ENCODE data around the gene SMIM1.
A peak's percentile ranks its signal among the peaks of the same experiment; 100 is the strongest.

SMIM1 gene

DNA sequence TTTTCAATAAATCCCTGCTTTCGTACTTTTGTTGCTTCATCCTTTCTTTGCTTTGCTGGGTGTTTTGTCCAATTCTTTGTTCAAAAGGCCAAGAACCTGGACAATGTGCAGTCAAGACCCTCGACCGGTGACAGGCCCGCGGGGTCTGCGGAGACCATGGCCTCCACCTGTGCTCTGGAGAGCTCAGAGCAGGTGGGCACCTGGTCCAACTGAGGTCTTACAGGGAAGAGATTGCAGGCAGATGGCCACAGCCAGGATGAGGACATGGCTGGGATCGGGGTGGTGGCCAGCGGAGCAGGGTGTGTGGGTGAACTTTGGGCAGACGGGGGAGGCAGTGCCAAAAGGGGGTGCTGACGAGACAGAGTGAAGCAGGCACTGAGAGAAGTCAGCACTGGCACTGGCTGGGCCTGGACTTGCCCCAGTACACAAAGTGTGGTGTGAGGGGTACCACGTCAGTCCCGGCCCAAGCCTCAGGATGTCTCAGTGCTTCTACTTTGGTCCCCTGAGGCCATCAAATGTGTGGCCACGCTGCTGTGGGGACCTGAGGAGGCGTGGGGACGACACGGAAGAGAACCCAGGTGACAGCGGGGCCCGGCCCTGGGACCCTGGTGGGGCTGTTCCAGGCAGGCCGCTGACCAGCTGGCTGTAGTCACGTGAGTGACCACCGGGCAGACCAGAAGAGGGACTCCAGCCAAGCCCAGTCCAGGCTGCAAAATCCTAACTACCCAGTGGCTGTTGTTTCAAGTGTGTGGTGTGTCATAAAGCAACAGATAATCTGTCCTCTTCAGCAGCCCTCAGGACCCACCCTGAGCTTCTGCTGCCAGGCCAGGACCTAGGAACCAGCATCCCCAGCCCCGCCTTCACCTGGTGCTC is 30.7 kb upstream of the SMIM1 start:
- H3K27ac Mint-ChIP-seq: no peak overlapping the region
- TF ChIP-seq, protein P1, sequence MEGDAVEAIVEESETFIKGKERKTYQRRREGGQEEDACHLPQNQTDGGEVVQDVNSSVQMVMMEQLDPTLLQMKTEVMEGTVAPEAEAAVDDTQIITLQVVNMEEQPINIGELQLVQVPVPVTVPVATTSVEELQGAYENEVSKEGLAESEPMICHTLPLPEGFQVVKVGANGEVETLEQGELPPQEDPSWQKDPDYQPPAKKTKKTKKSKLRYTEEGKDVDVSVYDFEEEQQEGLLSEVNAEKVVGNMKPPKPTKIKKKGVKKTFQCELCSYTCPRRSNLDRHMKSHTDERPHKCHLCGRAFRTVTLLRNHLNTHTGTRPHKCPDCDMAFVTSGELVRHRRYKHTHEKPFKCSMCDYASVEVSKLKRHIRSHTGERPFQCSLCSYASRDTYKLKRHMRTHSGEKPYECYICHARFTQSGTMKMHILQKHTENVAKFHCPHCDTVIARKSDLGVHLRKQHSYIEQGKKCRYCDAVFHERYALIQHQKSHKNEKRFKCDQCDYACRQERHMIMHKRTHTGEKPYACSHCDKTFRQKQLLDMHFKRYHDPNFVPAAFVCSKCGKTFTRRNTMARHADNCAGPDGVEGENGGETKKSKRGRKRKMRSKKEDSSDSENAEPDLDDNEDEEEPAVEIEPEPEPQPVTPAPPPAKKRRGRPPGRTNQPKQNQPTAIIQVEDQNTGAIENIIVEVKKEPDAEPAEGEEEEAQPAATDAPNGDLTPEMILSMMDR (IDR thresholded peaks at IDR 0.05; ENCODE audit: unreplicated experiment in 3 of 3): no peak
- peaks cover 4% of the 10 kb centered on the region for H3K27me3 Mint-ChIP-seq (ENCODE audit: low read depth)

DNA sequence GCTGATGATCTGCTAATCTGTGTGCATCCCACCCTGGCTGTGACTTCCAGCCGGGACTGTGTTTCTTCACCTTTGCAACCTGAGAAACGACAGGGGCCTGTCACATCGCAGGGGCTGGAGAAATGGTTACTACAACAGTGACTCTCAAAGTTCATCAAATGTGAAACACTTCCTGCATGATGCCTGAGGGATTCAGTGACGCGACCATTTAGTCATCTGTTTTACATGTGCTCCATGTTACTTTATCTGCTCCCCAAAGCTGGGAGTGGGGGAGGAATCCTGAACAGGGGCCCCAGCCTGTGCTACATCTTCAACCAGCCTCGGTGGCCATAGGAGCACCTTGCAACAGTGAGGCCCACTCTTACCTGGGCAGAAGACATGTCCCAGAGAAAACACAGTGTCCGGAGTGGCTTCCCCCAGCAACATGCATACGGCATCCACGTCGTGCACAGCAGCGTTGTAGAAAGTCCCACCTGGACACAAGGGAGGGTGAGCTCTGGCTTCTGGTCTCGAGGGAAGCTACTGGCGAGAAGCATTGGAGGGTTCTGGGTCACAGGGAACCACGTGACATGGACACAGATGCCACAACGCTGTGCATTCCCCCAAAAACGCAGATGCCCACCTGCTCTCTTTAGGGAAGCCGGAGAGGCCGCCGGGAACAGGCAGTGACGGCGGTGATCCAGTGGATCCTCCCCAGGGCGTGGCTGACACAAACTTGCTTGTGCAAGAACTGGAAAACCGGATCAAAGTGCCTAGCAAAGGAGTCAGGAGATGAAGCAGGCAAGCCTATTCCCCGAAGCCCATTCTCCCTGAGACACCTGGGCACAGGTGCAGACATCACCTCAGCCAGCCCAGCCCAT is 29.9 kb upstream of the SMIM1 start:
- no peaks in the 10 kb centered on the region for H3K9me3 Mint-ChIP-seq
- peaks cover 4% of the 10 kb centered on the region for H3K27me3 Mint-ChIP-seq (ENCODE audit: low read depth)
- TF ChIP-seq, protein P1 (IDR thresholded peaks at IDR 0.05; ENCODE audit: unreplicated experiment in 3 of 3): no peak
- peaks cover 15% of the 10 kb centered on the region for H3K36me3 Mint-ChIP-seq (ENCODE audit: low read depth)
- no peak overlapping the region for H3K27ac Mint-ChIP-seq
- H3K4me1 Mint-ChIP-seq: peaks cover 20% of the 10 kb centered on the region
- peak overlapping the region; percentile 17 to 51 (median 32) for H3K4me3 Mint-ChIP-seq

More for the DNA sequence above, 30.7 kb upstream of the SMIM1 start:
- H3K4me1 Mint-ChIP-seq: peaks cover 20% of the 10 kb centered on the region
- H3K4me3 Mint-ChIP-seq: no peak overlapping the region
- H3K9me3 Mint-ChIP-seq: no peaks in the 10 kb centered on the region
- H3K36me3 Mint-ChIP-seq (ENCODE audit: low read depth): peaks cover 15% of the 10 kb centered on the region

DNA sequence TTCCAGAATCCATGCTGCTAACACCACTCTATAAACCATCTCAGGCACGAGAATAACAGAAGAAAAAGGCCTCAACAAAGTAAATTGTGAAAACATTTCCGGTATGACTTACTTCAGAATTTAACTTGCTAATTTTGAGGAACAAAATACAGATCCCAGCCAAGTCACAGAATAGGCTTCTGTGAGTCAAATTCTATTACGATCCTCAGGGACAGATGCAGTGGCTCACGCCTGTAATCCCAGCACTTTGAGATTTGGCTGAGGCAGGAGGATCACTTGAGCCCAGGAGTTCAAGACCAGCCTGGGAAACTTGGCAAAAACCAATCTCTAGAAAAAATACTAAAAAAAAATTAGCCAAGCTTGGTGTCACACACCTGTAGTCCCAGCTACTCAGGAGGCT is 29.1 kb upstream of the SMIM1 start:
- peaks cover 15% of the 10 kb centered on the region for H3K36me3 Mint-ChIP-seq (ENCODE audit: low read depth)
- no peak overlapping the region for H3K27ac Mint-ChIP-seq
- no peaks in the 10 kb centered on the region for H3K9me3 Mint-ChIP-seq
- TF ChIP-seq, protein P1 (IDR thresholded peaks at IDR 0.05; ENCODE audit: unreplicated experiment in 3 of 3): no peak
- H3K4me3 Mint-ChIP-seq: peak overlapping the region; percentile 17 to 51 (median 32)
- peaks cover 20% of the 10 kb centered on the region for H3K4me1 Mint-ChIP-seq
- H3K27me3 Mint-ChIP-seq (ENCODE audit: low read depth): peaks cover 4% of the 10 kb centered on the region

DNA sequence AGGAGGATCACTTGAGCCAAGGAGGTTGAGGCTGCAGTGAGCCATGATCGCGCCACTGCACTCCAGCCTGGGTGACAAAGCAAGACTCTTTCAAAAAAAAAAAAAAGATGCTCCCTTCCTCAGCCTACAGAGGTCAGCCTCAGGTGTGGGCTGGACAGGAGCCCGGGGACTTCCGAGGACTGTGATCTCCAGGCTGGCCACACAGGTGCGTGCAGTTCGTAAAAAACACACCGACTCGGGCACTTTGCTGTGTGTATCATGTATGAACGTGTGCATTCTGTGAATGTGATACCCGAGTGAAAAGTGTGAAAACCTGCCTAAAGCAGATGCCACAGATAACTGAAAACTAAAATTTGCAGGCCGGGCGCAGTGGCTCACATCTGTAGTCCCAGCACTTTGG is 28.7 kb upstream of the SMIM1 start:
- TF ChIP-seq, protein P1 (IDR thresholded peaks at IDR 0.05; ENCODE audit: unreplicated experiment in 3 of 3): no peak
- Mint-ChIP-seq H3K9me3 (no peaks in the 10 kb centered on the region), H3K36me3 (ENCODE audit: low read depth) (peaks cover 15% of the 10 kb centered on the region), H3K4me3 (peak overlapping the region in 2 of 3 experiments; percentile 4 to 13), H3K27me3 (ENCODE audit: low read depth) (peaks cover 4% of the 10 kb centered on the region), H3K27ac (no peak overlapping the region), H3K4me1 (peaks cover 20% of the 10 kb centered on the region)

DNA sequence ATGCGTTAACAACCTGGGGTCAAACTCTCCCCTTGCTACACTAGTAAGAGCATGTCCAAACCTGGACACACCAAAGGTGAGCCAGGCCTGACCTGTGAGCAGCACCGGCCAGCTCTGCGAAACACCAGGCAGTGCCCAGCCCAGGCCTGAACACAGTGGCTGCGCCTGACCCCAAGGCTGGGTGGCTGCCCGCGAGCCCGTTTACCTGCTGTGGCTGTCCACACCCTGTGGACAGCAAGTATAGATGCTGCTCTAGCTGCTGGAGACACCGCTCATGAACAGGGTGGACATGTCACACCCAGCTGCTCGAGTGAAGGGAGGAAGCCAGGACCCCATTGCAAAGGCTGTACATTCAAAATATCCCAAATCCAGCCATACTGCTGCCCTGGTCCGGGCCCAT is 27.9 kb upstream of the SMIM1 start:
- TF ChIP-seq, protein P1 (IDR thresholded peaks at IDR 0.05; ENCODE audit: unreplicated experiment in 3 of 3): no peak
- Mint-ChIP-seq H3K27ac (no peak overlapping the region), H3K36me3 (ENCODE audit: low read depth) (peaks cover 15% of the 10 kb centered on the region), H3K4me1 (peaks cover 20% of the 10 kb centered on the region), H3K4me3 (peak overlapping the region; percentile 84 to 88 (median 88)), H3K27me3 (ENCODE audit: low read depth) (peaks cover 4% of the 10 kb centered on the region), H3K9me3 (no peaks in the 10 kb centered on the region)

All from nephron (organoid).